ENCODE results near the gene POU6F2.
"Not testable (repeated sequence)": the region's sequence is repeated elsewhere in the genome, so short reads cannot be mapped to it uniquely, and the experiment has no call there.

POU6F2 gene

DNA sequence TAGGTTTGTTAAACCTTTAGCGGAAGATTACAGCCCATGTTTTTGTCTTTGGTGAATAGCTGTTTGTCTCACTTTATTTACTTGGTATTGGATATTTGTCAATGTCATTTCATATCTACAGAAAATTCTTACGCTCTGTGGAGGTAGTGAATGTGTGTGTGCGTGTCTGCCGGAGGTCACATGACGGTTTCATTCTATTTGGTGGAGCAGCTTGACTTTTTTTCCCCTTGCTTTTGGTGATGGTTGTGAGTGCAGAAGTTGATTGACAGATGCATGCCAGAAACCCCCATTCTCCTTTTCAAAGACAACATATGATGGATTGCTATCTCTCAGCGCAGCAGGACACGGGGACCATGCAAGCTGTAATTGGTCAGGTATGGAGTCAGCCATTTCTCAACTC, at the start of gene POU6F2:
Gene POU6F2 (plus strand): TSS at position 225 of the 400 bp plus-strand sequence. CDS start 45 bp downstream, at position 270.
- DNase-seq (ENCODE audit: low read depth) = no peak

- DNase-seq (ENCODE audit: low read depth) = no peak
These were observed 49.2 kb upstream of the POU6F2 start for GRCh38 chr7:38928506-38928905.

- no peak for DNase-seq (ENCODE audit: low read depth)
These were observed 48.1 kb upstream of the POU6F2 start for GRCh38 chr7:38929460-38930171.

DNA sequence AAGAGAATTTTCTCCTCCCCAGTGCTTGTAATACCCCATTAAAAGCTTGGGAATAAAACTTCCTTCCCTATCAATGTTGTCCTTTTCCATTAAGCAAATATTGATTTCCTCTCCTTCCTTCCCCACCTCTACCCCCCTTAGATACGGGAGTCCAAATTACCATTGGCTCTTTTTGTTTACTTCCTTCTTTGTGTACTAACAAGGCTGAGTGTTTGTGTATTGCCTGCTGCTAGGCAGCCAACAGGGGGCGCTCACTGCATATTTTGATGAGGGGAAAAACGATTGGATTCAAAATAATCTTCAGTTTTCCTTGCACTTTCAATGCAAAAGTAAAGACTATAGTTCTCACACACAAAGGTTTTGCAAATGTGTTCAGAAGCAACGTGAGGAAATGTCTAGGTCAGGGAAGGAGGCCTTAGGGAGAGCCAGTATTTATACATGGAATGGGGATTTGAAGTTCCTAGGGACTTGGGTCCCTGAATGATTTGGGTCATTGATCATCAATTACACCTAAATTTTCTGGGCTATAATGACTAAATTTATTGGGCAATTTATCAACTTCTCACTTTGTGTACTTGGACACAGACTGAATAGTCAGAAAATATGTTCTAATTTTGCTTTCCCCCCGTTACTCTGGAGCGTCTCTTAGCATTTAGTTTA, 45.1 kb upstream of the POU6F2 start:
- peak; percentile 22 for DNase-seq (ENCODE audit: low read depth)

DNA sequence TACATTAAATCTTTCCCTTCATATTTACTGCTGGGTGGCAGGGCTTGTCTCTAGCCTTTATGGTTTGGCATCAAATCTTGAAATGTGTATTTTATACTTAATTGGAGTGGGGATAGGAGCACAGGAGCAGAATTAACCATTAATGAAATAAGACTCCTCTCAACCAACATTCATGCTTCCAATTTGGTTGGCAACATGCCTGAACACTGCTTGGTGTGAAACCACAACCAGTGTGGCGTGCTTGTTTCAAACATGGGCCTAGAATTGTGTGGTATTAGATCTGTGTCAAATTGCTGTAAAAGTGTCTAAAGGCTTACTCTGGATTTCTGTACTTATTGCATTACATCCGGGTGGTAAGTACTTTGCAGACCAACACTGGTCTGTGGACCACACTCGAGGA, 43.7 kb upstream of the POU6F2 start:
- no peak for DNase-seq (ENCODE audit: low read depth)

GRCh38 chr7:38934536-38934935, 43.2 kb upstream of the POU6F2 start:
- no peak for DNase-seq (ENCODE audit: low read depth)

GRCh38 chr7:38936641-38937040, 41.1 kb upstream of the POU6F2 start:
- DNase-seq (ENCODE audit: low read depth) = no peak

GRCh38 chr7:38938001-38938485, 39.7 kb upstream of the POU6F2 start:
- no peak for DNase-seq (ENCODE audit: low read depth)

- no peak for DNase-seq (ENCODE audit: low read depth)
These were observed 39.1 kb upstream of the POU6F2 start for GRCh38 chr7:38938589-38938988.

DNA sequence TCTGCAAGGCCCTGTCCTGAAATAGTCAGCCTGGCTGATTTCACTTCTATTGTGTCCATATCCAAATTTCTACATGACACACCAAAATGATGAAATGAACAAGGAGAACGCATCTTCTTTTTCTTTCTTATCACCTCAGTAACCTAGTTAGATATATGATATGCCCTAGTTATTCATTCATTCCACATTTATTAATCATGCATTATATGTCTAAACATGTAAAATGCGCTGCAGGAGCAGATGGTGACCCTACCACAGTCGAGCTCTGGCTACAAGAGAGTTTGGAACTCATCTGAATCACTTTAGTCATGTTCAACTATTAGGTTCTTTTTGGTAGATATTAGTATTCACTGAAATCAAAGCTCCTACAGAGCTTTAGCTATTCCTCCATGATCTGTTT, 36.9 kb upstream of the POU6F2 start:
- no peak for DNase-seq (ENCODE audit: low read depth)

DNA sequence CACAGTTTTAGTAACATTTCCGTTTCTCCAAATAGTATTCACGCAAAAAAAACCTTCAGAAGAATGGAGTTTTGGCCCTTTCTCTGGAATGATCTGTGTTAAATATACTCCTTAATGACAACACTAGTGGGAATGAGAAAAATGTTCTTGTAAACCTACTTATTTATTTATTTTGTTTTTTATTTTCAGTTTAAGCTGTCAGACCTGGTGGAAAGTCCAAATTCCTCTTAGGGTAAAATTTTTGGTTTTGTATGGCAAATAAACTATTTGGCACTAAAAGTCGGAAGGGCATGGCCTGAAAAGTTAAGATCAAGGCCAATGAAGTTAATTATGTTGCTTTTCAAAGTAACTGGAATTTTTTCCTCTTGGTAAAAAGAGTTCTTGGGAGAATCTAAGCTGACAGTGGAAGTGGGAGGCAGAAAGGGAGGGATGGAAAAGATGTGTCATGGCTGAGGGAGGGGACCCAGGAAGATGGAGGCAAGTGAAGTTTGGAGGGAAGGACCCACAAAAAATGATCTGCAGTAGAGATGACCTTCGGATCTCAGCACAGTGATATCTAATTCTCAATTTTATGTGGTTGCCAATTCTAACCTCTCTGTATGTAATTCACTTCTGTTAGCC, 35.2 kb upstream of the POU6F2 start:
- no peak for DNase-seq (ENCODE audit: low read depth)

DNA sequence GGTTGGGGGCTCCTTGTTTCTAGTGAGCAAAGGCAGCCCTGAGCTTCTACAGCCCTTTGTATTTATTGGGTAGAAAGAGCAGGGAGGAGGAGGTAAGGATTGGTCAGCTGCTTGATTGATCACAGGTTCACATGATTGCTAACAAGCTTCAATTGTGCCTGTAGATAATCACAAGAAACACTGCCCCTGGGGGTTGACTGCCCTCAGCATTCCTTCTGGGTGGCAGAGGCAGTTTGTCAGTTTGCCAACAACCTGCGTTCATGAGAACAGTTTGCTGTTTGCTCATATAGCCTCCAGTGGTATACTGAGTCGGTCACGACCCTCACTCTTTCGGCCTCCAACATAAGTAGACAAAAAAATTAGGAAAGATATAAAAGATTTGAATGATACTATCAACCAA, 30.2 kb upstream of the POU6F2 start:
- DNase-seq (ENCODE audit: low read depth) = not testable (repeated sequence)

- DNase-seq (ENCODE audit: low read depth) = no peak
These were observed 27.4 kb upstream of the POU6F2 start for GRCh38 chr7:38950309-38950708.

- no peak for DNase-seq (ENCODE audit: low read depth)
These were observed 26.5 kb upstream of the POU6F2 start for GRCh38 chr7:38951213-38951612.

DNA sequence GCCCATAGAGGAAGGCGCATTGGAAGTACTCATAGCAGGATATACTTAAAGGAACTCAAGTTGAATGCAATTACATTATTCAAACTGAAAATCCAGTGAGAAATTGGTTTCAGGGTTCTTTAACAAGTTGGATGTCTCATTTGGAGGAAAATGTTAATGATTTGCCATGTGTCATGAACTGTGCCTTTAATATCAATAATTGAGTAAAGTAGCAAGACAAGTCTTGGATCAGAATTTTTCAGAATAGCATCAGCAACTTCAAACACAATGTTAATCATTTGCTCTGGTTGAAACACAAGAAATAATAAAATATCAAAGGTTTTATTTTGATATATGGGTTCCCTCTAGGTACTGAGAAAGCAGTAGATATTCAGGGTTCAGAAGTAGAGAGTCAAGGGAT, 24.5 kb upstream of the POU6F2 start:
- no peak for DNase-seq (ENCODE audit: low read depth)

- no peak for DNase-seq (ENCODE audit: low read depth)
These were observed 23.7 kb upstream of the POU6F2 start for GRCh38 chr7:38953971-38954370.

- no peak for DNase-seq (ENCODE audit: low read depth)
These were observed 21.8 kb upstream of the POU6F2 start for GRCh38 chr7:38955892-38956291.

- no peak for DNase-seq (ENCODE audit: low read depth)
These were observed 15.7 kb upstream of the POU6F2 start for GRCh38 chr7:38962028-38962427.

DNA sequence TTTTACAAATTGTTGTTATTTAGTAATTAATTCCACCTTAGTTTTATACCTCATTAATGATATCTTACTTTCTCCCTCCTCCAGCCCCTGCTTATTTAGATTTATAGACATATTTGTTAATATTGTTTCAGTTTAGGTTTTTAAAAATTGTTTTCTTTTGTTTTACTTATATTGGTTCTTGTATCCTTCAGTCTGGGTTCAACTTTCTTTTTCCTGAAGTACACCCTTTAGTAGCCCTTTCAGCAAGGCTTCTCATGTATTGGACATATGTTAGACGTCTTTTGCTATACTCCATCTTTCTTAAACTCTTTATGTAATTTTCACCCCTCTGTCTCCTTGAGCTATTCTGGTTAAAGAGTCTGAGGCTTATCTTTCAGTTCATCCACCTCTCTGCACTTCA, 12.8 kb upstream of the POU6F2 start:
- no peak for DNase-seq (ENCODE audit: low read depth)

GRCh38 chr7:38973760-38974159, 3.9 kb upstream of the POU6F2 start:
- no peak for DNase-seq (ENCODE audit: low read depth)

GRCh38 chr7:38975944-38976392, 1.7 kb upstream of the POU6F2 start:
- DNase-seq (ENCODE audit: low read depth) = no peak

- no peak for DNase-seq (ENCODE audit: low read depth)
These were observed 782 bp downstream of the POU6F2 start for GRCh38 chr7:38978491-38978890.

- no peak for DNase-seq (ENCODE audit: low read depth)
These were observed 14.5 kb downstream of the POU6F2 start for GRCh38 chr7:38992203-38992602.
